K562 (cell line): ENCODE results near the gene IGF2BP3. TPM values are rescaled to one million over a fixed set of nuclear protein-coding genes. Genes with fewer than 3 reads are reported as not detected.

ENCODE experiments used
- CAMTA2 ChIP-seq: fragments of 250-450 bp; sonication (Bioruptor Pico); conservative IDR thresholded peaks from 2 replicates; pipeline ENCODE4 v1.5.1; 2022
- ESRRB ChIP-seq: fragments of 250-450 bp; sonication (Bioruptor Pico); IDR thresholded peaks from 2 replicates; pipeline ENCODE4 v1.5.0; 2020; ENCODE audit warnings: mild to moderate bottlenecking, moderate library complexity, borderline replicate concordance
- FOXA1 ChIP-seq: fragments of 450-650 bp; IDR thresholded peaks from 2 replicates; pipeline ENCODE4 v1.6.1; 2016; ENCODE audit warnings: mild to moderate bottlenecking, borderline replicate concordance
- GATAD2B ChIP-seq: fragments of 450-650 bp; IDR thresholded peaks from 2 replicates; pipeline ENCODE4 v1.6.1; 2017; ENCODE audit warnings: mild to moderate bottlenecking, borderline replicate concordance
- HDAC6 ChIP-seq: IDR thresholded peaks from 2 replicates; pipeline ENCODE4 v1.6.1; 2012; ENCODE audit warnings: low read depth, mild to moderate bottlenecking, control low read depth, inconsistent platforms, low read length, moderate library complexity
- HMBOX1 ChIP-seq: sonication (generic); IDR thresholded peaks from 2 replicates; pipeline ENCODE4 v1.6.1; 2016
- HOMEZ ChIP-seq: fragments of 250-450 bp; sonication (Bioruptor Pico); IDR thresholded peaks from 2 replicates; pipeline ENCODE4 v1.4.0; 2020; ENCODE audit warnings: mild to moderate bottlenecking, moderate library complexity
- MCM7 ChIP-seq, 2 experiments: fragments of 450-650 bp; IDR thresholded peaks; 2 replicates each; pipeline ENCODE4 v1.6.1; 2016 to 2018
- MEIS2 ChIP-seq: fragments of 450-650 bp; IDR thresholded peaks from 2 replicates; pipeline ENCODE4 v1.6.1; 2014; ENCODE audit warnings: mild to moderate bottlenecking; ENCODE audit not compliant: partially characterized antibody
- NCOA1 ChIP-seq: fragments of 450-650 bp; IDR thresholded peaks from 2 replicates; pipeline ENCODE4 v1.6.1; 2016; ENCODE audit warnings: low read depth
- NFATC3 ChIP-seq: fragments of 450-650 bp; IDR thresholded peaks from 2 replicates; pipeline ENCODE4 v1.6.1; 2017; ENCODE audit warnings: mild to moderate bottlenecking
- NR3C1 ChIP-seq: sonication (generic); formaldehyde crosslinking; IDR thresholded peaks from 2 replicates; pipeline ENCODE4 v1.8.1; 2022; ENCODE audit warnings: missing genetic modification reagents
- POLR3A ChIP-seq: IDR thresholded peaks from 2 replicates; pipeline ENCODE4 v1.6.1; 2011; ENCODE audit warnings: borderline replicate concordance, mild to moderate bottlenecking, moderate library complexity; ENCODE audit not compliant: insufficient read length, insufficient read depth; ENCODE audit errors: extremely low read depth
- RBM14 ChIP-seq: fragments of 200-400 bp; formaldehyde crosslinking; IDR thresholded peaks from 2 replicates; pipeline ENCODE4 v1.6.1; 2018; ENCODE audit warnings: low read depth, mild to moderate bottlenecking, low read length, moderate library complexity, borderline replicate concordance; ENCODE audit not compliant: insufficient read depth
- SLC30A9 ChIP-seq: fragments of 250-450 bp; sonication (Bioruptor Pico); IDR thresholded peaks from 2 replicates; pipeline ENCODE4 v1.8.0; 2022; ENCODE audit warnings: mild to moderate bottlenecking, moderate library complexity
- SMAD3 ChIP-seq: fragments of 450-650 bp; formaldehyde crosslinking; conservative IDR thresholded peaks from 2 replicates; pipeline ENCODE4 v1.4.0; 2020; ENCODE audit warnings: mild to moderate bottlenecking
- TCFL5 ChIP-seq: fragments of 250-450 bp; sonication (Bioruptor Pico); conservative IDR thresholded peaks from 2 replicates; pipeline ENCODE4 v1.6.1; 2021; ENCODE audit warnings: mild to moderate bottlenecking, moderate library complexity, matching md5 sums
- THAP12 ChIP-seq: fragments of 250-450 bp; sonication (Bioruptor Pico); IDR thresholded peaks from 2 replicates; pipeline ENCODE4 v1.9.0; 2021; ENCODE audit warnings: mild to moderate bottlenecking, inconsistent platforms
- THRAP3 ChIP-seq: fragments of 450-650 bp; IDR thresholded peaks from 2 replicates; pipeline ENCODE4 v1.6.1; 2016; ENCODE audit warnings: mild to moderate bottlenecking, inconsistent platforms, borderline replicate concordance
- YY1 ChIP-seq, 3 experiments: IDR thresholded peaks; 2 replicates each; pipeline ENCODE4 v1.6.1; 2011; ENCODE audit warnings: low read length in 2 of 3, mild to moderate bottlenecking in 2 of 3, moderate library complexity in 2 of 3, borderline replicate concordance in 1 of 3, control low read depth in 1 of 3, low read depth in 1 of 3; ENCODE audit not compliant: insufficient read depth in 3 of 3, insufficient replicate concordance in 2 of 3, control insufficient read depth in 1 of 3, insufficient read length in 1 of 3; ENCODE audit errors: extremely low read depth in 1 of 3
- ZEB2 ChIP-seq: fragments of 450-650 bp; IDR thresholded peaks from 2 replicates; pipeline ENCODE4 v1.6.1; 2016
- ZKSCAN8 ChIP-seq: fragments of 200-800 bp; sonication (Bioruptor generic); IDR thresholded peaks from 2 replicates; pipeline ENCODE4 v1.6.1; 2016; ENCODE audit warnings: missing genetic modification characterization, missing compliant biosample characterization
- ZNF224 ChIP-seq: sonication (generic); formaldehyde crosslinking; IDR thresholded peaks from 2 replicates; pipeline ENCODE4 v1.8.0; 2022; ENCODE audit warnings: mild to moderate bottlenecking, missing genetic modification reagents
- ZNF695 ChIP-seq: fragments of 450-650 bp; formaldehyde crosslinking; IDR thresholded peaks from 2 replicates; pipeline ENCODE4 v1.4.0; 2020; ENCODE audit warnings: mild to moderate bottlenecking, moderate library complexity
- ZNF785 ChIP-seq: fragments of 250-450 bp; sonication (Bioruptor Pico); IDR thresholded peaks from 2 replicates; pipeline ENCODE4 v1.4.0; 2020; ENCODE audit warnings: mild to moderate bottlenecking
- polyA plus RNA-seq, 8 experiments: library from polyadenylated mRNA; depleted of rRNA in 4 of 8; stranded (reverse) in 5 of 8; unstranded in 3 of 8; fragments of >200 nt; fragmentation: Nextera tagmentation in 2 of 8; fragmentation: Illumina TruSeq in 1 of 8; extraction: Ambion mirVana in 2 of 8; extraction: Trizol in 1 of 8; gene quantifications; 2 replicates each; pipeline versions ENCODE4 v1.2.1 to v1.2.3, GENCODE V29; 2011 to 2014; ENCODE audit warnings: inconsistent platforms in 1 of 8, missing spikeins in 1 of 8
- total RNA-seq, 7 experiments: library from RNA; depleted of rRNA in 6 of 7; stranded (reverse); fragments of >200 nt in 6 of 7; fragmentation: Illumina TruSeq in 2 of 7; extraction: Trizol in 2 of 7; gene quantifications; 2 replicates each; pipeline versions ENCODE4 v1.2.1 to v1.2.3, GENCODE V29; 2011 to 2021; ENCODE audit warnings: low replicate concordance in 1 of 7

The IGF2BP3 gene
- total and polyA plus RNA-seq, 9 of the 15 experiments (the other 6 are each of a cell fraction or from before 2014, with no cell fraction given) = 8.4 to 88.1 (median 61.2) TPM

DNA sequence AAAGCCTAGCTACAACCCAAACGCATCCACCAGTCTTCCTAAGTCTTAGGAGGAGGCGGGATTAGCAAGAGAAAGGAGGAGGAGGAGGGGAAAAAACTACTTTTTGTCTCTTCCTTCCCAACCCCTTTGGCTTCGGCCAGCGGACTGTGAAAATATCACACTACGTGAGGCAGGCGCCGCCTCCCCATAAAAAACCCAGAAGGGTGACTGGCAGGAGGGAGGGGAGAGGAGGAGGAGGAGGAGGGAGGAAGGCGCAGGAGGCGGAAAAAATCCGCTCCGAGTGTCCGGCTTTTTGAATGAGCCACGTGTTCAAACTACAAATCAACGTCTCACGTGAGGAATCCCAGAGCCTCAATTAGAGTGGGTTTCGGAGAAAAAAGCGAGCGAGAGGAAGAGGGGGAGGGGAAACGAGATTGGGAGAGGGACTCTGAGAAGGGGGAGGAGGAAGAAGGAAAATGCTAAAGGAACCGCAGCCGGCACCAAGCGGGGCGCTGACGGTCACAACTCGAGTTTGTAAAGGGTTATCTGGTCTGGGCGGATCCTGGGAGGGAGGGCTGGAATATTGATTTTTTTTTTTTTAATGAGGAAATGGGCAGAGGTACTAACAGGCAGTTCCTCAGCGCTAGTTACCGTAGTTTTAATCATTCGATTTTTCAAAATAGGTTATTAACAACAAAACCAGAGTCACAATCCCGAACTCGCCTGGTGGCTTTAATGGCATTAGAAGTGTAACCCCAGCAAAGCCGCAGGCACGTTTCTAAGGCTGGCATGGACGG lies at the start of gene IGF2BP3 (continued):
- no peak for TF ChIP-seq THAP12
- no peak for TF ChIP-seq NFATC3
- TF ChIP-seq ZEB2 = peak; percentile 76
- no peak for TF ChIP-seq NR3C1 (CRISPR knock-in tag)
- no peak for TF ChIP-seq TCFL5 (CRISPR knock-in tag)
- no peak for TF ChIP-seq ESRRB (CRISPR knock-in tag)
- TF ChIP-seq FOXA1 = no peak
- TF ChIP-seq MEIS2 = peak; percentile 92
- TF ChIP-seq POLR3A = no peak
- no peak for TF ChIP-seq ZKSCAN8 (CRISPR knock-in tag)
- no peak for TF ChIP-seq ZNF785
- TF ChIP-seq THRAP3 = no peak
- no peak for TF ChIP-seq ZNF695 (CRISPR knock-in tag)
- no peak for TF ChIP-seq CAMTA2 (CRISPR knock-in tag)
- TF ChIP-seq HDAC6 = no peak
- no peak for TF ChIP-seq HOMEZ (CRISPR knock-in tag)
- no peak for TF ChIP-seq MCM7 (IDR thresholded peaks at IDR 0.05)
- no peak for TF ChIP-seq RBM14
- TF ChIP-seq NCOA1 = peak; percentile 80; the same call in 1 of the 2 replicates
- TF ChIP-seq YY1 (IDR thresholded peaks at IDR 0.05; ENCODE audit: borderline replicate concordance in 1 of 3, control insufficient read depth in 1 of 3, extremely low read depth in 1 of 3, insufficient read depth in 3 of 3, insufficient read length in 1 of 3, insufficient replicate concordance in 2 of 3, low read depth in 1 of 3, low read length in 2 of 3) = no peak
- TF ChIP-seq GATAD2B = peak; percentile 71; the same call in 1 of the 2 replicates
- TF ChIP-seq SMAD3 (CRISPR knock-in tag) = no peak
- no peak for TF ChIP-seq SLC30A9 (CRISPR knock-in tag)
- TF ChIP-seq HMBOX1 = no peak; the same call in none of the 2 replicates
- no peak for TF ChIP-seq ZNF224
